ENCODE results near the gene STX8.

Gene STX8

DNA sequence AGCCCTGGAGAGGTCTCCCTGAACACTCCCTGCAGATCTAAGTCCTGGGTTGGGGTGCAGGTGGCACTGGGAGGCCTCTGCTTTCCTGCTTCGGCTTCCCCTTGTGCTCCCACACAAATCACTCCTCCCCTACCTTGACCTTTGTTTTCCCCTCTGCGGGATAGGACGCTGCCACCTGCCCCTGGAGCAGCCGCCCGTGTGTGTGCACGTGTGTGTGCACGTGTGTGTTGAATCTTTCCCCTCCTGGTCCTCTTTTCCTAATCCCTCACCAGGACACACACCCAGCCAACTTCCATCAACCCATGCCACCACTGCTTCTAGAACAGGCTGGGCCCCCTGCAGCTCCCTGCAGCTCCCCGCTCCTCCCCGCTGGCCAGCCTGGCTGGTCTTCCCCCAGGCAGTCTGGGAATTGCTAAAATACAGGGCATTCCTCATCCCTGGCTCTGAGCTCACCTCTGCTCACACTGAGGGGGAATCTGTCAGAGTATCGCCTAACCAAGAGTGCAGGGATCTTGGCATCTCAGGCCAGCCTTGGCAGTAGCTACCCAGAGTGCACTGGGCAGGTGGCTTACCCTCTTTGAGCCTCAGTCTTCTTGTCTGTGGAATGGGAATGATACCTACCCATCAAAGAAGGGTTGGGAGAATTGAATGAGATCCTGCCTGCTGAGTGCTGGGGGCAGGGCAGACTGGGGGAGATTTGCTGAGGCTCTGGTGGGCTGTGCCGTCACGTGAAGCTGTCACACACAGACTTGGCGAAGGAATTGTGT lies 355.8 kb downstream of the STX8 start:
- DNase-seq, result no peak

- no peak for DNase-seq
These were observed 356.7 kb downstream of the STX8 start for GRCh38 chr17:9218911-9219310.

DNA sequence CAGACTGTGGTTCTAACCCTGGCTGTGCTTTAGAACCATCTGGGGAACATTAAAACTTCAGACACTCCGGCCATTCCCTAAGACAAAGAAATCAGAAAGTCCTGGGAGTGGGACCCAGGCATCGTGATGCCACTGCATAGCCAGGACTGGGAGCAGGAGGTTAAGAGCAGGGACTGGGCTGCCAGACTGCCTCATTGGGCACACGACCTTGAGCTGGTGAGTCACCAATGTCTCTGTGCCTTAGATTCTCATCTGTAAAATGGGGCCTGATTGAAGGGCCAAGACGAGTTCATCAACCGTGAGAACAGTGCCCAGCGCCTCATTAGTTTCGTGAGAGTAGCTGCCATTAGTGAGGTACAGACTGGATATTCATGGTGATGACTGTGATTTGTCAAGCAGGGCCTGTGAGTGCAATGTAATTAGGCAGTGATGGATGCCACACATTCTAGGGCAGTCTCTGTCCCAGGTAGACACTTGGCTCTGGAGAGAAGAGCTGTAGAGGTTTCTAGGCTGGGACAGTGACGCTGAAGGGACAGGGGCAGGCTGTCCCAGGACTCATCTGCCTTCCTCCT lies 357.5 kb downstream of the STX8 start:
- no peak for DNase-seq

DNA sequence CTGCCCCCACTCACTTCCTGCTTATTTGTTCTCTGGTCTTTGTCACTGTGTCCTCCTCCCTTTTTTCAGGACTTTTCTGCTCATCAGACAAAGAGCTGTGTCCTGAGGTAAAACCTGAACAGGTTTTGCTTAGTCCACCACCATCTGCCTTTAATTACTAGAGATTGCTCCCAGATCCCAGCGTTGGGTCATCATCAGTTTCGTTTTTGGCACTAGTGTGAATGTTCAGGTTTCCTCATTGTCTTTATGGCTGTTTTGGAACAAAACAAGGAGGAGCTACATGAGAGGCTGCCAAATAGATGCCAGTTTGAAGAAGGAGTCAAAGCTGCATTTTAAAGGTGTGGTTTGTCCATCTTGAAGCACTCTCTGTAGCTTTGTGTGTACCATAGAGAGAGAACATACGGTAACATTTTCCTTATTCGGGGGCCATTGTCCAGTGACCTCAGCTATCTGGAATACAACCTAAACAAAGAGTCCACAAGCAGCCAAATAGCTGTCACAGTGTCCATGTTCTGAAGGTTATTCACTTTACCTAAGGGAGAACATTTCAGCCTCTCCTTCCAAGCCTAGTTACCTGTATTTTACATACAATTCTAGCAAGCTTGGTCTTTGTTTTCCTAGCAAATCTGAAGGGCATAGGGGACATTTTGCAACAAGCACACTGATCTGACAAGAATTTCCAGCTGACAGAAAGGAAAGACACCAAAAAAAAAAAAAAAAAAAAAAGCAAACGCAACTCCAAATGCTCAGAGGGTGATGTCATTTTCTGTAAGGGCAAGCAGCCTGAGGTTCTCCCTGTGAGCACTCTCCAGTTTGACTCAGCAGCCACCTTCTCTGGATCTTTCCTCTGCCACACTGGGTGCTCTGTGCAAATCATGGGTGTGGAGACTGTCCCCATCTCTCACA lies 358.2 kb downstream of the STX8 start:
- no peak for DNase-seq

- no peak for DNase-seq
These were observed 360.2 kb downstream of the STX8 start for GRCh38 chr17:9215465-9215864.

- no peak for DNase-seq
These were observed 362.3 kb downstream of the STX8 start for GRCh38 chr17:9213303-9213640.

GRCh38 chr17:9212376-9213302 lies 363.0 kb downstream of the STX8 start:
- no peak for DNase-seq

DNA sequence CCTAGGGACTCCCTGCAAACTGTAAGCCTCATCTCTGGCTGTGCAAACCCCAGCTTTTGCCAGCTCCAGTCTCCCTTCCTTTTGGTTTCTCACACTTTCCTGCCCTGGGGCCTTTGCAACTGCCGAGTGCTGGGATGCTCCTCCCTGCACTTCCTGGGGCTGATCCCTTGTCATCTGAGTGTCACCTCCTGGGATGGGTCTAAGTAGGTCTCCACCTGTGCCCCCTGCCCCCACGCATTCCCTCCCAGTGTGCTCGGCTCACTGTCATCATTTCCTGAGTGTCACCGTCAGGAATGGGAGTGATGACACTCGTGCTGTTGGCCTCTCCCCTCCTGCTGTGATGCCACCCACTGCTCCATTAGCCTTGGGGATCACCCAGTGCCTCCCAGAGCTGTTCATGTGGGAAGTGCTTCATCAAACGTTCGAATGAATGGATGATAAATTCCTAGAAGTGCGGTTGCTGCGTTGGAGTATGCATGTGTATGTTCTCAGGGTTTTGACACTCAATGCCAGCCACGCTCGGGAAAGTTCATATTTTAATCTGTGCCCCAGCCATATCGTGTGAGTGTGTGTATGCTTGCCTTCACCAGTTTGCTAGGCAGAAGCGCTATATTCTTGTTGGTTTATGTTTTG lies 364.4 kb downstream of the STX8 start:
- no peak for DNase-seq

DNA sequence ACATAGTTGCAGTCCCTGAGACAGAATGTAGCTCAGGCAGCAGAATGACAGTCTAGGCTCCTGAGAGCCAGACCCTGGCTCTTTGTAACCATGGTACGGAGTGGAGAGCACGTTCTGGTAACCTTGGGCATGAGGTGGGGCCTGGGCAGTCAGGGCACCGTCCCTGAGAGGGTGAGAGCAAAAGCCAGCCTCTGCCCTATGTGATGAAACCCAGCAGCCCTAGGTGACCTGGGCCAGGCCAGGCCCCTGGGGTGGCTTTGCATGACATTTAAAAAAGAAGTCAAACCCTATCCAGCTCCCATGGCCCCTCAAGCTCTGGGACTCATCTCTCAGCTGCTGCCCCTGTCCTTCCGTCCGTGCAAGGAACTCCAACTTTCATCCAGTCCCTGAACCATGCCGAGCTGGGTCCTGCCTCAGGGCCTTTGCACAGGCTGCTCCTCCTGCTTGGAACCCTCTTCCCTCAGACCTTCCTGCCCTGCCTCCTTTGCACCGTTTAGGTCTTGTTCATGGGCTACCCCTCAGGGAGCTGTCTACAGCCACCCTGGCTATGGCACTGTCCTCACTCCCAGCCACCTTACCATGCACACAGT lies 365.7 kb downstream of the STX8 start:
- no peak for DNase-seq

- no peak for DNase-seq
These were observed 366.3 kb downstream of the STX8 start for GRCh38 chr17:9209347-9209746.

- no peak for DNase-seq
These were observed 367.1 kb downstream of the STX8 start for GRCh38 chr17:9208381-9209105.

DNA sequence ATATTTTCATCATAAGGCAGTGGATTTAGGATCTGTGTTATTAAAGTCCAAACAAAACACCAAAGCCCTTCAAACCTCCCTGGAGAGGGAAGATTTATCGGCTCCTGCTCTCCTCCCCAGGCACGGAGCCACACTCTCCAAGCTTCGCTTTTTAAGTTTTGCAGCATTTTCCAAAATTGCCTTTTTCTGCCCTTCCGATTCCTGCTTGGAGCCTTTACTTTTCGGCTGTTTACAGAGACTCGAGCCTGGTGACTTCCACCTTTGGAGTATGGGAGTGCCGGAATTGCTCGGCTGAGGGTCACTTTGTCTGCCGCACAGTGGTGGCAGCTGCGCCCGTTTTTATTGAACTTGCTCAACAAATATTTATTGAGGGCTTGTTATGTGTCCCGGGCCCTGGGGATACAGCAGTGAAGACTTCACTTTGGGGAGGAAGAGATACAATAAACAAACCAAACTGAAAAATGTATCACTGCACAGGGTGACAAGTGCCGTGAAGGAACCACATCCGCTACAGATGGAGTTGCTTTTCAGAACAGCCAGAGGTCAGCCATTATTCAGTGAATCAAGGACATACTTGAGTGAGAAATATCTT lies 368.8 kb downstream of the STX8 start:
- DNase-seq, result no peak

GRCh38 chr17:9206410-9206703 lies 369.3 kb downstream of the STX8 start:
- DNase-seq, result no peak

DNA sequence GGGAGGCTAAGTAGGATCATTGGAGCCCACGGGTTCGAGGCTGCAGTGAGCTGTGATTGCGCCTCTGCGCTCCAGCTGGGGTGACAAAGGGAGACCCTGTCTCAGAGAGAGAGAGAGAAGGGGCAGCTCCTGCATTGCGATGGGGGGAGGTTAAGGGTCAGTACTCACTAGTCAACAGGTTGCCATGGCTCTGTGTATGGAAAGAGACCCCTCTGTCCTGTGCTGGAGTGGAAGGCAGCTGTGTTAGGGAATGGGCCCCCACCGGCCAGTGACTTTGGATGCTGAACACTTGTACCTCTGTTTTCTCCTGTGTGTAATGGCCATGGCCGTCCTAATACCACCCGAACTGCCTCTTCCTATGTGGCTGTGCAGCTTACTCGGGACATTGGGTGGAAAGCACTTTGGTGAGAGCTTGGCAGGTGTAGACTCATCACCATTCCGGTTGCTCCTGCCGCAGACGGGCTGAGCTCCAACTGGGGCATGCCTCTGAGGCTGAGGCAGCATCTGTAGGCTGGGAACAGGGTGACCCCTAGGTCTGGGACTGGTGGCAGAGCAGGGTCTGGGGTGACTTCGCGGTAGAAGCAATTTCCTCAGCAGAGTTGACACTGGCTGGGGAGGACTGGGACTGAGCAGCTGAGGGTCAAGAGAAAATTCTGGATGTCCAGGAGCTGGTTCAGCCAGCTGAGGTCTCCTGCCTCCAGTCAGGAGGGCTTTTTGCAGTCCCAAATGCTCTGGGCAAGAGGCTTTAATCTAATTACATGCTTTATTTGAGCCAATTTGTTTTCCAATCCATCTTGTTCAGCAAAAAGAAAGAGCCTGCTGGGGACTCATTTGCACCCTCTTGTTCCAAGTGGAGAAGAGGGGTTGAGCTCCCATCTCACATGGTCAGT lies 369.9 kb downstream of the STX8 start:
- no peak for DNase-seq

GRCh38 chr17:9204637-9205329 lies 370.8 kb downstream of the STX8 start:
- DNase-seq, result no peak

GRCh38 chr17:9203771-9204425 lies 371.7 kb downstream of the STX8 start:
- DNase-seq, result no peak

GRCh38 chr17:9202532-9202931 lies 373.1 kb downstream of the STX8 start:
- no peak for DNase-seq

- no peak for DNase-seq
These were observed 374.8 kb downstream of the STX8 start for GRCh38 chr17:9200699-9201359.
